A549 (cell line): Measurements from ENCODE around the gene ADGRL3.

Experiments
- CTCF ChIP-seq: fragments of >200 bp; sonication (Bioruptor Twin); formaldehyde crosslinking; IDR thresholded peaks from 3 replicates; pipeline ENCODE4 v1.5.1; 2016
- ZFP36 ChIP-seq: fragments of 450-650 bp; IDR thresholded peaks from 2 replicates; pipeline ENCODE4 v1.6.1; 2014; ENCODE audit warnings: borderline replicate concordance; ENCODE audit not compliant: partially characterized antibody

DNA sequence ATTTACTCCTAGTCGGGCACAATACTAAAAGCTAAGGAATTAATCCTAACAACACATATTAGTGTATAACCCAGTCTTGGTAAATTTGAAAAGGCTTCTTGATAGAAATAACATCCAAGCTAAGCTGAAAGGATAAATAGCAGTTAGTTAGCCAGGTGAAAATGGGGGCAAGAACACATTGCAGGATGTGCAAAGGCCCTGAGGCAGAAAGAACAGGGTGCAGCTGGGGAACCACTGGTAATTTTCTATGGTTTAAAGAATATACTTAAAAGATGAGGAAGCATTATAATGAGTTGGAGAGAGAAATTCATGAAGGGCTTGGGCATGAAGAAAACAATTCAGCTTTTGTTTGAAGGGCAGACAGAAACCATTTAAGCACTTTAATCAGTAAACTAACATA, 689.0 kb downstream of the ADGRL3 start:
- TF ChIP-seq CTCF, result no peak
- TF ChIP-seq ZFP36, result no peak
